Measurements from ENCODE around the gene SDC4.

DNA sequence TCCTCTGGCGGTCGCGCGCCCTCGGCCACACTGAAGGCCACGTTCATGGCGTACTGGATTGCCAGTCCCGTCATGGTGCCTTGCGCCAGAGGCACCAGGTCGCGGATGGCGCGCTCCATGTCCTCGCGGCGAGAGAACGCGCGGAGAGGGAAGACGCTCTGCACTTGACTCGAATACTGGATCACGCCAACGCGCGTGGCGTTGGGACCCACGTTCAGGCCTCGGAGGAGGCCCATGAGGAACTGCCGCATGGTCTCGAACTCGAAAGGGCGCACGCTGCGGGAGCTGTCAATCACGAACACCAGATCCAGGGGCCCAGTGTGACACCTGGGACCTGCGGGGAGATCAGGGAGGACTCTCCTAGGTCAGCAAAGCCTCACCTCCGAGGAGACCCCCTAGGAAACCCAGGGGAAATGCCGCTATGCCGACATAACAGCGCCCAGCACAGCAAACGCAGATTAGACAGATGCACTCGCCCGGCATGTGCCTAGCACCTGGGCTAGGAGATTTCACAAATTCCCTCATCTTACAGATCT is 43.7 kb downstream of the SDC4 start:
- TF ChIP-seq, protein P1, sequence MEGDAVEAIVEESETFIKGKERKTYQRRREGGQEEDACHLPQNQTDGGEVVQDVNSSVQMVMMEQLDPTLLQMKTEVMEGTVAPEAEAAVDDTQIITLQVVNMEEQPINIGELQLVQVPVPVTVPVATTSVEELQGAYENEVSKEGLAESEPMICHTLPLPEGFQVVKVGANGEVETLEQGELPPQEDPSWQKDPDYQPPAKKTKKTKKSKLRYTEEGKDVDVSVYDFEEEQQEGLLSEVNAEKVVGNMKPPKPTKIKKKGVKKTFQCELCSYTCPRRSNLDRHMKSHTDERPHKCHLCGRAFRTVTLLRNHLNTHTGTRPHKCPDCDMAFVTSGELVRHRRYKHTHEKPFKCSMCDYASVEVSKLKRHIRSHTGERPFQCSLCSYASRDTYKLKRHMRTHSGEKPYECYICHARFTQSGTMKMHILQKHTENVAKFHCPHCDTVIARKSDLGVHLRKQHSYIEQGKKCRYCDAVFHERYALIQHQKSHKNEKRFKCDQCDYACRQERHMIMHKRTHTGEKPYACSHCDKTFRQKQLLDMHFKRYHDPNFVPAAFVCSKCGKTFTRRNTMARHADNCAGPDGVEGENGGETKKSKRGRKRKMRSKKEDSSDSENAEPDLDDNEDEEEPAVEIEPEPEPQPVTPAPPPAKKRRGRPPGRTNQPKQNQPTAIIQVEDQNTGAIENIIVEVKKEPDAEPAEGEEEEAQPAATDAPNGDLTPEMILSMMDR (IDR thresholded peaks at IDR 0.05) = no peak
- no peak for TF ChIP-seq POLR2AphosphoS5 (IDR thresholded peaks at IDR 0.05)
- no peak for TF ChIP-seq POLR2A (IDR thresholded peaks at IDR 0.05)
- no peak for TF ChIP-seq EP300 (IDR thresholded peaks at IDR 0.05; ENCODE audit: low read depth)
